ENCODE data around the gene ZNF862. TPM values are rescaled to one million over a fixed set of nuclear protein-coding genes. Genes with fewer than 3 reads are reported as not detected.

Gene ZNF862
- total RNA-seq, 1 donor from 2014 or later: 16.4 TPM

DNA sequence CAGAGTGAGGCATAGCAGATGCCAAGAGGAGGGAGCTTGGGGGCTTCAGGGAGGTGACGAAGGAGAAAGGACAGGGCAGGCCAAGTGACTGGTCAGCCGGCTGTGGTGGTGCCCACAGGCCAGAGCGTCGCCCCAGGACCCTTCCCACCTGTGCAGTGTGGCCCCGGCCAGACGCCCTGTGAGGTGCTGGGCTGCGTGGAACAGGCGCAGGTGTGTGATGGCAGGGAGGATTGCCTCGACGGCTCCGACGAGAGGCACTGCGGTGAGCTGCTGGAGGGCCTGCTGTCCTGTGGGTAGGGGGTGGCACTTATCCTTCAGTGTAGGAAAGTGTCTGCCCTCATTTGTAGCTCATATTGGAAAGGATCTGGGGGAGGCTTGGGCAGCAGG, 38.0 kb upstream of the ZNF862 start:
- intact Hi-C loops (cut with micrococcal nuclease): no loop called here
- Mint-ChIP-seq H3K9me3 (no peaks in the 10 kb centered on the region), H3K4me3 (ENCODE audit: low read depth) (no peak overlapping the region), H3K36me3 (ENCODE audit: low read depth) (no peaks in the 10 kb centered on the region), H3K27me3 (ENCODE audit: low read depth) (no peaks in the 10 kb centered on the region), H3K27ac (no peak overlapping the region), H3K4me1 (ENCODE audit: low read depth) (no peaks in the 10 kb centered on the region)
- no peak for DNase-seq (ENCODE audit: low spot score)

DNA sequence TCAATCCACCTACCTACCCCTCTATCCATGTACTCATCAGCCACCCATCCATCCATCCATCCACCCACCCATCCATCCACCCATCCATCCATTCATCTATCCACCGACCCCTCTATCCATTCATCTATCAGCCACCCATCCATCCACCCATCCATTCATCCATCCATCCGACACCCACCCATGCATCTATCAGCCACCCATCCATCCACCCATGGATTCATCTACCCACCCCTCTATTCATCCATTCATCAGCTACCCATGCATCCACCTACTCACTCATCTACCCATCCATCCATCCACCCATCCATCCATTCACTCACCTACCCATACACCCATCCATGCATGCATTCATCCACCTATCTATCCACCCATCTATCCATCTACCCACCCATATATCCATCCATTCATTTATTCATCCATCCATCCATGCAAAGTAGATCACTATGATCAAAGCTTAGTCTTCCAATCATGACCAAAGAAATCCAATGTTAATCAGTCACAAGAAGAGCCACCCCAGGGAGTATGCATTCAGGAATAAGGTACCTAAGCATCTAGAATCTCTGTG, 37.1 kb upstream of the ZNF862 start:
- no peak overlapping the region for H3K27ac Mint-ChIP-seq
- DNase-seq (ENCODE audit: low spot score): no peak
- no peak overlapping the region for H3K4me3 Mint-ChIP-seq (ENCODE audit: low read depth)
- H3K27me3 Mint-ChIP-seq (ENCODE audit: low read depth): no peaks in the 10 kb centered on the region
- no peaks in the 10 kb centered on the region for H3K4me1 Mint-ChIP-seq (ENCODE audit: low read depth)
- intact Hi-C loops (cut with micrococcal nuclease): no loop called here
- no peaks in the 10 kb centered on the region for H3K36me3 Mint-ChIP-seq (ENCODE audit: low read depth)
- H3K9me3 Mint-ChIP-seq: no peaks in the 10 kb centered on the region

DNA sequence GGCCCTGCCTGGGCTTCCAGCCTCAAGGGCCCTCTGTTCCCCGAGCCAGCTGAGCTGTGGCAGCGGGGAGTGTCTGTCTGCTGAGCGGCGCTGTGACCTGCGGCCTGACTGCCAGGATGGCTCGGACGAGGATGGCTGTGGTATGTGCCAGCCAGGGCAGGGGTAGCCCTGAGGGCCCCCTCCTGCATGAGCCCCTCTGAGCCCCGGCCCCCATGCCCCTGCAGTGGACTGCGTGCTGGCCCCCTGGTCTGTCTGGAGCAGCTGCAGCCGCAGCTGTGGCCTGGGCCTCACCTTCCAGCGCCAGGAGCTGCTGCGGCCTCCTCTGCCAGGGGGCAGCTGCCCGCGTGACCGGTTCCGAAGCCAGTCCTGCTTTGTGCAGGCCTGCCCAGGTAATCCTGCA, 36.4 kb upstream of the ZNF862 start:
- no peak for DNase-seq (ENCODE audit: low spot score)
- no peaks in the 10 kb centered on the region for H3K4me1 Mint-ChIP-seq (ENCODE audit: low read depth)
- no peaks in the 10 kb centered on the region for H3K36me3 Mint-ChIP-seq (ENCODE audit: low read depth)
- no peak overlapping the region for H3K4me3 Mint-ChIP-seq (ENCODE audit: low read depth)
- no peaks in the 10 kb centered on the region for H3K9me3 Mint-ChIP-seq
- intact Hi-C loops (cut with micrococcal nuclease): no loop called here
- no peak overlapping the region for H3K27ac Mint-ChIP-seq
- no peaks in the 10 kb centered on the region for H3K27me3 Mint-ChIP-seq (ENCODE audit: low read depth)

DNA sequence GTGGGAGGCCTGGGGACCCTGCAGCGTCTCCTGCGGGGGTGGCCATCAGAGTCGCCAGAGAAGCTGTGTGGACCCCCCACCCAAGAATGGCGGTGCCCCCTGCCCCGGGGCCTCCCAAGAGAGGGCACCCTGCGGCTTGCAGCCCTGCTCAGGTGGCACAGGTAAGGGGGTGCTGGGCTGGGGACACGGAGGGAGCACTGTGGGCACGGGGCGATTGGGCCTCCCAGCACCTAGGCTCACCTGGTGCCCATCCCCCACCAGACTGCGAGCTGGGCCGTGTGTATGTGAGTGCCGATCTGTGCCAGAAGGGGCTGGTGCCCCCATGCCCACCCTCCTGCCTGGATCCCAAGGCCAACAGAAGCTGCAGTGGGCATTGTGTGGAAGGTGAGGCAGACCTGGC, 35.2 kb upstream of the ZNF862 start:
- Mint-ChIP-seq H3K27me3 (ENCODE audit: low read depth) (no peaks in the 10 kb centered on the region), H3K36me3 (ENCODE audit: low read depth) (no peaks in the 10 kb centered on the region), H3K4me1 (ENCODE audit: low read depth) (no peaks in the 10 kb centered on the region), H3K9me3 (no peaks in the 10 kb centered on the region), H3K4me3 (ENCODE audit: low read depth) (no peak overlapping the region), H3K27ac (no peak overlapping the region)
- no peak for DNase-seq (ENCODE audit: low spot score)
- intact Hi-C loops (cut with micrococcal nuclease): no loop called here

GRCh38 chr7:149803551-149804074, 34.6 kb upstream of the ZNF862 start:
- intact Hi-C loops (cut with micrococcal nuclease): no loop called here

GRCh38 chr7:149804106-149804505, 34.1 kb upstream of the ZNF862 start:
- Mint-ChIP-seq H3K27ac (no peak overlapping the region), H3K27me3 (ENCODE audit: low read depth) (no peaks in the 10 kb centered on the region), H3K36me3 (ENCODE audit: low read depth) (no peaks in the 10 kb centered on the region), H3K9me3 (no peaks in the 10 kb centered on the region), H3K4me1 (ENCODE audit: low read depth) (no peaks in the 10 kb centered on the region), H3K4me3 (ENCODE audit: low read depth) (no peak overlapping the region)
- DNase-seq (ENCODE audit: low spot score): no peak
- intact Hi-C loops (cut with micrococcal nuclease): no loop called here

More at GRCh38 chr7:149803551-149804074, 34.6 kb upstream of the ZNF862 start:
- H3K9me3 Mint-ChIP-seq: no peaks in the 10 kb centered on the region
- H3K4me1 Mint-ChIP-seq (ENCODE audit: low read depth): no peaks in the 10 kb centered on the region
- no peaks in the 10 kb centered on the region for H3K36me3 Mint-ChIP-seq (ENCODE audit: low read depth)
- DNase-seq (ENCODE audit: low spot score): no peak
- H3K27ac Mint-ChIP-seq: no peak overlapping the region
- H3K27me3 Mint-ChIP-seq (ENCODE audit: low read depth): no peaks in the 10 kb centered on the region
- H3K4me3 Mint-ChIP-seq (ENCODE audit: low read depth): no peak overlapping the region

DNA sequence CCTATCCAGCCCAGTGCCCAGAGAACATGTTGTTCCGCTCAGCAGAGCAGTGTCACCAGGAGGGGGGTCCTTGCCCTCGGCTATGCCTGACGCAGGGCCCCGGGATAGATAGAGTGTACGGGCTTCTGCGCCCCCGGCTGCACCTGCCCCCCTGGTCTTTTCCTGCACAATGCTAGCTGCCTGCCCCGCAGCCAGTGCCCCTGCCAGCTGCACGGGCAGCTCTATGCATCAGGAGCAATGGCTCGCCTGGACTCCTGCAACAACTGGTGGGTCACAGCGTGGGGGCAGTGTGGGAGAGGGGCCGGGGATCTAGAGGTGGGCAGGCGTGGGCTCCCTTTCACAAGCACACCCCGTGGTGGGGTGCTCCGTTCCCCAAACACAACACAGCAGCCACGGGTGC, 31.4 kb upstream of the ZNF862 start:
- DNase-seq (ENCODE audit: low spot score): no peak
- H3K27ac Mint-ChIP-seq: no peak overlapping the region
- no peaks in the 10 kb centered on the region for H3K27me3 Mint-ChIP-seq (ENCODE audit: low read depth)
- intact Hi-C loops (cut with micrococcal nuclease): no loop called here
- no peaks in the 10 kb centered on the region for H3K4me1 Mint-ChIP-seq (ENCODE audit: low read depth)
- H3K9me3 Mint-ChIP-seq: no peaks in the 10 kb centered on the region
- H3K36me3 Mint-ChIP-seq (ENCODE audit: low read depth): no peaks in the 10 kb centered on the region
- H3K4me3 Mint-ChIP-seq (ENCODE audit: low read depth): no peak overlapping the region

DNA sequence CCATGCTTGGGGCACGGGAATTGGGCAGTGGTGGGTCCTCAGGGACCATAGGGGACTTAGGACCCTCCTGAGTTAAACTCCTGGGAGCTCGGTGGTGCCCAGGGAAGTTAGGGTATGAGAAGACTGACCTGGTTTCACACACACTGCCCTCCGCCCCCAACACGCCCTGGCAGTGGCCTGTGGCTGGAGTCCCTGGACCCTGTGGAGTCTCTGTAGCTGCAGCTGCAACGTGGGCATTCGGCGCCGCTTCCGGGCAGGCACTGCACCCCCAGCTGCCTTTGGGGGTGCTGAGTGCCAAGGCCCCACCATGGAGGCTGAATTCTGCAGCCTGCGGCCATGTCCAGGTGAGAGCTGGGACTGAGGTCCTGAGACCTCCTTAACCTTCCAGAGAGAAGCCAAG, 29.9 kb upstream of the ZNF862 start:
- intact Hi-C loops (cut with micrococcal nuclease): no loop called here
- H3K36me3 Mint-ChIP-seq (ENCODE audit: low read depth): no peaks in the 10 kb centered on the region

GRCh38 chr7:149809215-149809614, 29.0 kb upstream of the ZNF862 start:
- H3K4me1 Mint-ChIP-seq (ENCODE audit: low read depth): no peaks in the 10 kb centered on the region
- DNase-seq (ENCODE audit: low spot score): no peak
- H3K27me3 Mint-ChIP-seq (ENCODE audit: low read depth): no peaks in the 10 kb centered on the region
- no peaks in the 10 kb centered on the region for H3K36me3 Mint-ChIP-seq (ENCODE audit: low read depth)
- no peaks in the 10 kb centered on the region for H3K9me3 Mint-ChIP-seq
- no peak overlapping the region for H3K4me3 Mint-ChIP-seq (ENCODE audit: low read depth)
- intact Hi-C loops (cut with micrococcal nuclease): no loop called here
- H3K27ac Mint-ChIP-seq: no peak overlapping the region

More for the DNA sequence above, 29.9 kb upstream of the ZNF862 start:
- no peaks in the 10 kb centered on the region for H3K27me3 Mint-ChIP-seq (ENCODE audit: low read depth)
- H3K4me1 Mint-ChIP-seq (ENCODE audit: low read depth): no peaks in the 10 kb centered on the region
- H3K27ac Mint-ChIP-seq: no peak overlapping the region
- no peak overlapping the region for H3K4me3 Mint-ChIP-seq (ENCODE audit: low read depth)
- no peaks in the 10 kb centered on the region for H3K9me3 Mint-ChIP-seq
- no peak for DNase-seq (ENCODE audit: low spot score)

DNA sequence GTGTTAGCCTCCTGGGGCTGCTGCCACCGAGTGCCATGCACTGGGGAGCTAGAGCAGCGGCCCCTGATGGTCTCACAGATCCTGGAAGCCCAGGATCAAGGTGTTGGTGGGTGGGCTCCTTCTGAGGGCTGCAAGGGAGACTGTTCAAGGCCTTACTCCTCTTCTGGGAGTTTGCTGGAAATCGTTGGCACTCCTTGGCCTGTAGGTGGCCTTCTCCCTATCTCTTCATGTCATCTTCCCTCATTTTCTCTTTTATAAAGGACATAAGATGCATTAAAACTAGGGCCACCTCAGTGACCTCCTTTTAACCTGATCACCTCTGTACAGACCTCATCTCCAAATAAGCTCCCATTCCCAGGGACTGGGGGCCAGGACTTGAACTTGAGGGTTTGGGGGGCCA, 27.0 kb upstream of the ZNF862 start:
- Mint-ChIP-seq H3K4me1 (ENCODE audit: low read depth) (no peaks in the 10 kb centered on the region), H3K27me3 (ENCODE audit: low read depth) (no peaks in the 10 kb centered on the region), H3K27ac (no peak overlapping the region), H3K4me3 (ENCODE audit: low read depth) (no peak overlapping the region), H3K9me3 (no peaks in the 10 kb centered on the region), H3K36me3 (ENCODE audit: low read depth) (no peaks in the 10 kb centered on the region)
- intact Hi-C loops (cut with micrococcal nuclease): no loop called here
- no peak for DNase-seq (ENCODE audit: low spot score)

GRCh38 chr7:149811831-149812490, 26.2 kb upstream of the ZNF862 start:
- DNase-seq (ENCODE audit: low spot score): no peak
- intact Hi-C loops (cut with micrococcal nuclease): no loop called here
- H3K4me3 Mint-ChIP-seq (ENCODE audit: low read depth): no peak overlapping the region
- no peaks in the 10 kb centered on the region for H3K36me3 Mint-ChIP-seq (ENCODE audit: low read depth)
- no peaks in the 10 kb centered on the region for H3K4me1 Mint-ChIP-seq (ENCODE audit: low read depth)
- H3K9me3 Mint-ChIP-seq: no peaks in the 10 kb centered on the region
- no peaks in the 10 kb centered on the region for H3K27me3 Mint-ChIP-seq (ENCODE audit: low read depth)
- no peak overlapping the region for H3K27ac Mint-ChIP-seq

GRCh38 chr7:149813254-149814035, 24.7 kb upstream of the ZNF862 start:
- Mint-ChIP-seq H3K4me3 (ENCODE audit: low read depth) (no peak overlapping the region), H3K4me1 (ENCODE audit: low read depth) (no peaks in the 10 kb centered on the region), H3K36me3 (ENCODE audit: low read depth) (no peaks in the 10 kb centered on the region), H3K9me3 (no peaks in the 10 kb centered on the region), H3K27ac (no peak overlapping the region), H3K27me3 (ENCODE audit: low read depth) (no peaks in the 10 kb centered on the region)
- DNase-seq (ENCODE audit: low spot score): no peak
- intact Hi-C loops (cut with micrococcal nuclease): no loop called here

- intact Hi-C loops (cut with micrococcal nuclease): no loop called here
- no peak overlapping the region for H3K27ac Mint-ChIP-seq
- no peak overlapping the region for H3K4me3 Mint-ChIP-seq (ENCODE audit: low read depth)
- no peaks in the 10 kb centered on the region for H3K4me1 Mint-ChIP-seq (ENCODE audit: low read depth)
- no peaks in the 10 kb centered on the region for H3K36me3 Mint-ChIP-seq (ENCODE audit: low read depth)
- DNase-seq (ENCODE audit: low spot score): no peak
- H3K9me3 Mint-ChIP-seq: no peaks in the 10 kb centered on the region
- no peaks in the 10 kb centered on the region for H3K27me3 Mint-ChIP-seq (ENCODE audit: low read depth)
Measured at GRCh38 chr7:149814494-149814893, 23.7 kb upstream of the ZNF862 start.
